ENCODE measurements around the gene ITLN1.

Gene ITLN1

DNA sequence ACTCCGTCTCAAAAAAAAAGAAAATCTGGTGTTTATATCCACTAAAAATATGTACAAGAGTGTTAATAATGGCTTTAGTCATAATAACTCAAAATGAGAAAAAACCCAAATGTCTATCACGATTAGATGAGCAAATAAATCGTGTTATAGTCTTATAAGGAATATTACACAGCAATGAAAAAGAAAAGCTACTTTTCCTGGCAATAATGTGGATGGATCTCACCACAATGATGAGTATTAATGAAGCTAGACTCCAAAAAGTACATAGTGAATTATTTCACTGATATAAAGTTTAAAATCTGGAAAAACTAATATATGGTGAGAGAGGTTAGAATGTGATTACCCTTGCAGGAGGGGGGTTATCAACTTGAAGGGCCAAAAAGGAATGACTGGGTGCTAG lies 32.0 kb downstream of the ITLN1 start:
- no peak overlapping the region for H3K4me3 ChIP-seq (ENCODE audit: low read length)
- H3K27me3 ChIP-seq (ENCODE audit: insufficient read depth, low read length) = no peaks in the 10 kb centered on the region
- no peaks in the 10 kb centered on the region for H3K9me3 ChIP-seq (ENCODE audit: insufficient read depth, low read depth, low read length)
- H3K27ac ChIP-seq (ENCODE audit: low read depth, low read length) = no peak overlapping the region
- H3K4me1 ChIP-seq (ENCODE audit: insufficient read depth, low read length) = no peaks in the 10 kb centered on the region
- H3K36me3 ChIP-seq (ENCODE audit: insufficient read depth, low read length) = no peaks in the 10 kb centered on the region
- no peak overlapping the region for H3K9ac ChIP-seq (ENCODE audit: low read depth, low read length)
- no CpG with 5 or more reads among the region's 3 CpGs for WGBS

DNA sequence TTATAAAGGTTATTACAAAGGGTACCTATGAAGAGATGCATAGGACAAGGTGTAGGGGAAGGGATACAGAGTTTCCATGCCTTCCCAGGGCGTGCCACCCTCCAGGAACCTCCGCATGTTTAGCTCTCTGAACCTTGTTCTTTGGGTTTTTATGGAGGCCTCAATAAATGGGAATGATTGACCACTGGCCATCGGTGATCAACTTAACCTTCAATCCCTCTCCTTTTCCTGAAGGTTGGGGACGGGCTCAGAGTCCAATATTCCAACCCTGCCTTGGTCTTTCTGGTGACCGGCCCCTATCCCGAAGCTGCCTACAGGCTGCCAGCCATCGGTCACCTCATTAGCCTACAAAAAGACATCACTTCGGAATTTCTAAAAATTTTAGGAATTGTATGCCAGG lies 34.0 kb downstream of the ITLN1 start:
- Histone ChIP-seq H3K9me3 (ENCODE audit: insufficient read depth, low read depth, low read length) (no peaks in the 10 kb centered on the region), H3K27ac (ENCODE audit: low read depth, low read length) (no peak overlapping the region), H3K9ac (ENCODE audit: low read depth, low read length) (no peak overlapping the region), H3K4me3 (ENCODE audit: low read length) (no peak overlapping the region), H3K27me3 (ENCODE audit: insufficient read depth, low read length) (no peaks in the 10 kb centered on the region), H3K36me3 (ENCODE audit: insufficient read depth, low read length) (no peaks in the 10 kb centered on the region), H3K4me1 (ENCODE audit: insufficient read depth, low read length) (no peaks in the 10 kb centered on the region)
- 92% methylated on average over 8 of the region's 8 CpGs for WGBS

DNA sequence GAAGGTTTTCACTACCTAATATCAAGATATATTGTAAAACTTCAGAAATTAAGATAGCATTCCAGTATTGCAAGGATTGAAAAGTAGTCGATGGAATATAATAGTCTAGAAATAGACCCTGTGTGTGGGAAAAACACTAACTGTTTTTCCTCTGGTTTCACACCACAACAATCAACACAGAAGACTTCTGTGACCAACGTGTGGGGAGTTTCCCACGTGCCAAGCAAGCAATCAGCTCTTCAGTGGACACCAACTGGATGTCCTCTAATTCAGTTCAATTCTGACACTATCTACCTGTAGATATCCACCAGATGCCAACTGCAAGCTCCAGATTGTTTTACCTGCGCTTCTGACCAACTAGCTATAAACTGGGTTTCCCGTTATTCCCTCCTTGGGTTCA lies 34.4 kb downstream of the ITLN1 start:
- H3K9me3 ChIP-seq (ENCODE audit: insufficient read depth, low read depth, low read length) = no peaks in the 10 kb centered on the region
- 91% methylated on average over 4 of the region's 5 CpGs for WGBS
- no peaks in the 10 kb centered on the region for H3K27me3 ChIP-seq (ENCODE audit: insufficient read depth, low read length)
- H3K4me3 ChIP-seq (ENCODE audit: low read length) = no peak overlapping the region
- H3K27ac ChIP-seq (ENCODE audit: low read depth, low read length) = no peak overlapping the region
- no peaks in the 10 kb centered on the region for H3K4me1 ChIP-seq (ENCODE audit: insufficient read depth, low read length)
- H3K36me3 ChIP-seq (ENCODE audit: insufficient read depth, low read length) = no peaks in the 10 kb centered on the region
- H3K9ac ChIP-seq (ENCODE audit: low read depth, low read length) = no peak overlapping the region

DNA sequence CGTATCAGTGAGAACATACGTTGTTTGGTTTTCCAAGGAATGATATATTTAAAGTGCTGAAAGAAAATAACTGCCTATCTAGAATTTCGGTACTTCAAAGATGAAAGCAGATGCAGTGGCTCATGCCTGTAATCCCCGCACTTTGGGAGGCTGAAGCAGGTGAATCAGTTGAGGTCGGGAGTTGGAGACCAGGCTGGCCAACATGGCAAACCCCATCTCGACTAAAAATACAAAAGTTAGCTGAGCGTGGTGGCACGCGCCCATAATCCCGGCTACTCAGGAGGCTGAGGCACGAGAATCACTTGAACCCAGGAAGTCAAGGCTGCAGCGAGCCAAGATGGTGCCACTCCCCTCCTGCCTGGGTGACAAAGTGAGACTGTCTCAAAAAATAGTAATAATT lies 38.7 kb downstream of the ITLN1 start:
- no peak overlapping the region for H3K27ac ChIP-seq (ENCODE audit: low read depth, low read length)
- WGBS = 96% methylated on average over 12 of the region's 12 CpGs
- H3K9me3 ChIP-seq (ENCODE audit: insufficient read depth, low read depth, low read length) = no peaks in the 10 kb centered on the region
- no peaks in the 10 kb centered on the region for H3K36me3 ChIP-seq (ENCODE audit: insufficient read depth, low read length)
- no peak overlapping the region for H3K9ac ChIP-seq (ENCODE audit: low read depth, low read length)
- H3K27me3 ChIP-seq (ENCODE audit: insufficient read depth, low read length) = no peaks in the 10 kb centered on the region
- no peaks in the 10 kb centered on the region for H3K4me1 ChIP-seq (ENCODE audit: insufficient read depth, low read length)
- no peak overlapping the region for H3K4me3 ChIP-seq (ENCODE audit: low read length)

DNA sequence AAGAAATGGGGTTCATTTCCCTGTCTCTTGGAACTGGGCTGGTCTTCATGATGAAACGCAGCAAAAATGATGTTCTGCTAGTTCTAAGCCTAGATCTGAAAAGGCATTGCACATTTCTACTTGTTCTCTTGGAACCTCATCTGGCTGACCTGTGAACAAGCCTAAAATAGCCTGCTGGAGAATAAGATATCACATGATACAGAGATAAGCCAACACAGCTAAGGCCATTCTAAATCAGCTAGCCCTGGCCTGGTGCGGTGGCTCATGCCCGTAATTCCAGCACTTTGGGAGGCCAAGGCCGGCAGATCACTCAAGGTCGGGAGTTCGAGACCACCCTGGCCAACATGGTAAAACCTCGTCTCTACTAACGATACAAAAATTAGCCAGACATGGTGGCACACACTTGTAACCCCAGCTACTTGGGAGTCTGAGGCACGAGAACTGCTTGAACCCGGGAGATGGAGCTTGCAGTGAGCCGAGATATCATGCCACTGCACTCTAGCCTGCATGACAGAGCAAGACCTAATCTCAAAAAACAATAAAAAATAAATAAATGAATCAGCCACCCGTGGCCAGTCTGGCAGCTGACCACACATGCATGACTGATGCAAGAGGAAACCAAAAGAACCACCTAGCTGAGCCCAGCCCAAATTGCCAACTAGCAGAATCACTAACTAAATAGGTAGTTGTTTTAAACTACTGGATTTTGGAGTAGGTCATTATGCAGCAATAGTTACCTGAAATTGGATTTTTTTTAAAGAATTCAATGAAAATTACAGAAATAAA lies 40.3 kb downstream of the ITLN1 start:
- no peaks in the 10 kb centered on the region for H3K27me3 ChIP-seq (ENCODE audit: insufficient read depth, low read length)
- 89% methylated on average over 12 of the region's 12 CpGs for WGBS
- H3K9ac ChIP-seq (ENCODE audit: low read depth, low read length) = no peak overlapping the region
- H3K9me3 ChIP-seq (ENCODE audit: insufficient read depth, low read depth, low read length) = no peaks in the 10 kb centered on the region
- H3K4me3 ChIP-seq (ENCODE audit: low read length) = no peak overlapping the region
- no peaks in the 10 kb centered on the region for H3K36me3 ChIP-seq (ENCODE audit: insufficient read depth, low read length)
- no peak overlapping the region for H3K27ac ChIP-seq (ENCODE audit: low read depth, low read length)
- H3K4me1 ChIP-seq (ENCODE audit: insufficient read depth, low read length) = no peaks in the 10 kb centered on the region

DNA sequence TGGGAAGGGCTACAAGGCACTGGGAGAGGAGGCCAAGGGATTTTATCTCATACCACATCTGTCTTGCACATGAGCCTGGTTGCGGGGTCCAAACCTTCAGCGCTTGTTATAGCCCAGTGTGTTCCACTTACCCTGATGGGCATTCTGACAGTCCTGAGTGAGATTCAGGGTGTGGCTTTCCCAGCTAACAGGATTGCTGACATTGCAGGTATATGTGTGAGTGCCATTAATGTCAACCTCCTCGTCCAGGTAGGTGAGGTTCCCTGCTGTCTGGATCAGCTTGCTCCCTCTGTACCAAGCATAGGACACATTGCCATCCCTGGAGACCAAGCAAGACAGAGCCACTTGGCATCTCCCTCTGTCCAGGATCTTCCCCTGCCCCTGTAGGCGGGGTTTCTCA lies 43.9 kb downstream of the ITLN1 start:
- H3K27me3 ChIP-seq (ENCODE audit: insufficient read depth, low read length) = no peaks in the 10 kb centered on the region
- H3K27ac ChIP-seq (ENCODE audit: low read depth, low read length) = no peak overlapping the region
- H3K4me3 ChIP-seq (ENCODE audit: low read length) = no peak overlapping the region
- no peak overlapping the region for H3K9ac ChIP-seq (ENCODE audit: low read depth, low read length)
- no peaks in the 10 kb centered on the region for H3K9me3 ChIP-seq (ENCODE audit: insufficient read depth, low read depth, low read length)
- H3K4me1 ChIP-seq (ENCODE audit: insufficient read depth, low read length) = 0 out of 2 replicates have a peak, but pooled peaks cover 3% of the 10 kb centered on the region
- H3K36me3 ChIP-seq (ENCODE audit: insufficient read depth, low read length) = no peaks in the 10 kb centered on the region
- WGBS = 90% methylated on average over 4 of the region's 4 CpGs

DNA sequence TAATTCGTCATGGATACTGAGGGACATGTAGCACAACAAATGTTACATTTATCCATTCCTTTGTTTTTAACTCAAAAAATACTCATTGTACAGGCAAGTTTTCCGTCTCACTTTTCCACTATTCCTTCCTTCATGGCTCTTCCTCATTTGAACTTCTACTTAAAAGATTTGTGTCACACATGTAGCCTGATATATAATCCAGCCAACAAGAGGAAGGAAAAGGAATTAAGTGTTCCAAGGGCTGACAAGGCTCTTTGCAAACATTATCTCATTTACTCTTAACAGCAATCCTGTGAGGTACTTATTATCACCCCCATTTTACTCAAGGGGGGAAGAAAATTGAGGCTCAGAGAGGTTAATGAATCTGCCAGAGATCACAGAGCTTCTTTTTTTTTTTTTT lies 45.2 kb downstream of the ITLN1 start:
- WGBS = 96% methylated on average over 2 of the region's 2 CpGs
- Histone ChIP-seq H3K4me1 (ENCODE audit: insufficient read depth, low read length) (0 out of 2 replicates have a peak, but pooled peaks cover 3% of the 10 kb centered on the region), H3K27ac (ENCODE audit: low read depth, low read length) (no peak overlapping the region), H3K36me3 (ENCODE audit: insufficient read depth, low read length) (no peaks in the 10 kb centered on the region), H3K27me3 (ENCODE audit: insufficient read depth, low read length) (no peaks in the 10 kb centered on the region), H3K9me3 (ENCODE audit: insufficient read depth, low read depth, low read length) (no peaks in the 10 kb centered on the region), H3K9ac (ENCODE audit: low read depth, low read length) (no peak overlapping the region), H3K4me3 (ENCODE audit: low read length) (no peak overlapping the region)

DNA sequence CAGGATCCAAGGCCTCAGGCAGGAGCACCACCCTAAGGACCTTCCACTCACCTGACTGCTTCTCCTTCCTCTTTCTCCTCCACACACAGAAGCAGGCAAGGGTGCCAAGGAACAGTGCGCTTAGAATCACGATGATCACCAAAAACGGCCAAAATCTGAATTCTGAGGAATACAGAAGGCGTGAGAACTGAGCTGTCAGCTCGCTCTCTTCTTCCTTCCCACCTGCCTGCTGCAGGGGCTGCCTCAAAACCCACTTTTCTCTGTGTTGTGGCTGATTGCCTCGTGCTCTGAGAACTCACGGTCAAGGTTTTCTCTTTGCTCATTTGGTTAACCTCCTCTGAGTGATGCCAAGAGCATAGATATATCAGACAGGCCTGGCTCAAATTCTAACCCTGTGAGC lies 46.1 kb downstream of the ITLN1 start:
- H3K9ac ChIP-seq (ENCODE audit: low read depth, low read length) = no peak overlapping the region
- H3K27ac ChIP-seq (ENCODE audit: low read depth, low read length) = no peak overlapping the region
- 91% methylated on average over 7 of the region's 7 CpGs for WGBS
- H3K4me3 ChIP-seq (ENCODE audit: low read length) = no peak overlapping the region
- H3K36me3 ChIP-seq (ENCODE audit: insufficient read depth, low read length) = no peaks in the 10 kb centered on the region
- H3K9me3 ChIP-seq (ENCODE audit: insufficient read depth, low read depth, low read length) = no peaks in the 10 kb centered on the region
- H3K27me3 ChIP-seq (ENCODE audit: insufficient read depth, low read length) = no peaks in the 10 kb centered on the region
- H3K4me1 ChIP-seq (ENCODE audit: insufficient read depth, low read length) = 0 out of 2 replicates have a peak, but pooled peaks cover 3% of the 10 kb centered on the region

DNA sequence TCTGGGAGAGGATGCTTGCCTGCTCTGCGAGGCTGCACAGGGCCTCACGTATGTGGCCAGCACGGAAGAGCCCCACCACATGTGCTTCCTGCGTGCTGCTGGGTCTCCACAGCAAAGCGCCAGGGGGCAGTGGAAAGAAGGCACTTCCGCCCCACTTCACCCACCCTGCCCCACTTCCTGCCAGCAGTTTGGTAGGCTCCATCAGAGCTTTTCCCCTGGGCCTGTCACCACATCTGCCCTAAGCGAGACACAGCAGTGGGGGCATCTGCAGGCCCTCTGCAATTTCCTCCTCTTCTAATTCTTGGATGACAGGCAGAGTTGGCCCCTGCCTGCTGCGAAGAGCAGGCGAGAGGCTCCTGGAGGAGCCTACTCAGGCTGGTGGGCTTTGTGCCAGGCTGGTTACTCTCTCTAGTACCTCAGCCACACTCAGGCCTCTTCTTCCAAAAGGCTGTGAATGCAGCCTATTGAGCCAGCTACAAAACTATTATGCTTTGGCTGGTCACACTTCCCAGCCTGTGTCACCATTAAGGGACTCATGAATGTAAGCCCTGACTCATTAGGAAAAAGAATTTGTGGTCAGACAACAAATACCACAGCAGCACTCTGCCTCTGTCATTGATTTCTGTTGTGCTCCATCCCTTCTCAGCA lies 47.3 kb downstream of the ITLN1 start:
- WGBS = 87% methylated on average over 9 of the region's 9 CpGs
- Histone ChIP-seq H3K27ac (ENCODE audit: low read depth, low read length) (no peak overlapping the region), H3K4me1 (ENCODE audit: insufficient read depth, low read length) (peaks cover 3% of the 10 kb centered on the region; the same call in 1 of the 2 replicates), H3K4me3 (ENCODE audit: low read length) (no peak overlapping the region), H3K9me3 (ENCODE audit: insufficient read depth, low read depth, low read length) (no peaks in the 10 kb centered on the region), H3K9ac (ENCODE audit: low read depth, low read length) (no peak overlapping the region), H3K36me3 (ENCODE audit: insufficient read depth, low read length) (no peaks in the 10 kb centered on the region), H3K27me3 (ENCODE audit: insufficient read depth, low read length) (no peaks in the 10 kb centered on the region)

DNA sequence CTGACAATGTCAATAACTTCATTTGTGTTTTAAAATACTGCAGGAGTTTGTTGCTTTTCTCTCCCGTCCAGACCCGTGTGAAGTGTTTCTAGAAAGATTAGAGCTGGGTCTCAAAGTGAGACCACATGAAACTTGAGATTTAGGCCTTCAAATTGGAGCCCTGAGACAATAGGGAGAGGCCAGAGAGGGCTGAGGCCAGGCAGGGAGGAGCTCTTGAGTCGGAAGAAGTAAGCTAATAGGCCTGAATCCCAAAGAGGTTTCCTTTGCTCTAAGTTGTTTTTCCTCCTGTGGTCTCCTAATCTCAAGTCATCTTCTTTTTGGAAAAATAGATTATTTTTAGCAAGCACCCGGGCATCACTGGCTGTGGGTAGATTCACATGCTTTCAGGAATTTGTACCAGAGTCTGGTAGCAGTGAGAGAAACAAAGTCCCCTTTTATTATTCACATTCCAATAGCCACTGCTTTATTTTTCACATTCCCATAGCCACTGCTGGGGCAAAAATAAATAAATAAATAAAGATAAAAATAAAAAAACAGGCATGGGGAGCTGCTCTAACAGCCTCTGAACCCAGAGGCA lies 47.9 kb downstream of the ITLN1 start:
- no peak overlapping the region for H3K4me3 ChIP-seq (ENCODE audit: low read length)
- H3K27ac ChIP-seq (ENCODE audit: low read depth, low read length) = no peak overlapping the region
- 83% methylated on average over 4 of the region's 4 CpGs for WGBS
- H3K36me3 ChIP-seq (ENCODE audit: insufficient read depth, low read length) = no peaks in the 10 kb centered on the region
- H3K9ac ChIP-seq (ENCODE audit: low read depth, low read length) = no peak overlapping the region
- H3K4me1 ChIP-seq (ENCODE audit: insufficient read depth, low read length) = peaks cover 3% of the 10 kb centered on the region; the same call in 1 of the 2 replicates
- H3K9me3 ChIP-seq (ENCODE audit: insufficient read depth, low read depth, low read length) = no peaks in the 10 kb centered on the region
- H3K27me3 ChIP-seq (ENCODE audit: insufficient read depth, low read length) = no peaks in the 10 kb centered on the region

DNA sequence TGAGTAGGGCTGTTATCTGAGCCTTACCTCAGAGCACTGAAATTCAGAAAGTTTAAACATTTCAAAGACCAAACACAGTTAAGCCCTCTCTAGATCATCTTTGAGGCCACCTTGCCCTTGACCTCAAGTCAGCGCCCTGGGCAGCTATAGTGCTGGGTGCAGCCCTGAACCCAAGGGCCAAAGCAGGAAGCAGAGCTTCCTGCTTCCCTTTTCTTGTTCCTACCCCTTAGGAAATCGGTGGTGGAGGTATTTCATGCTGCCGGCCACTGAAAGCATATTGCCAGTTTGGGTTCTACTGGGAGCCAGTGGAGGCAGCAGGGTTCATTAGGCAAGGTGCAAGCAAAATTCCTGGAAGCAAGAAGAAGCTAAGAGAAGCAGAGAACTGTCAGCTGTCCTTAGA lies 48.4 kb downstream of the ITLN1 start:
- H3K27me3 ChIP-seq (ENCODE audit: insufficient read depth, low read length) = no peaks in the 10 kb centered on the region
- H3K4me1 ChIP-seq (ENCODE audit: insufficient read depth, low read length) = peaks cover 3% of the 10 kb centered on the region; the same call in 1 of the 2 replicates

More for the DNA sequence above, 48.4 kb downstream of the ITLN1 start:
- H3K27ac ChIP-seq (ENCODE audit: low read depth, low read length) = no peak overlapping the region
- 89% methylated on average over 3 of the region's 3 CpGs for WGBS
- H3K9ac ChIP-seq (ENCODE audit: low read depth, low read length) = no peak overlapping the region
- no peak overlapping the region for H3K4me3 ChIP-seq (ENCODE audit: low read length)
- H3K36me3 ChIP-seq (ENCODE audit: insufficient read depth, low read length) = no peaks in the 10 kb centered on the region
- H3K9me3 ChIP-seq (ENCODE audit: insufficient read depth, low read depth, low read length) = no peaks in the 10 kb centered on the region
